Naive B cell (primary cell): ENCODE measurements around the gene KIF21B. TPM values are rescaled to one million over a fixed set of nuclear protein-coding genes. Genes with fewer than 3 reads are reported as not detected.

ENCODE experiments used
- ATAC-seq, 2 donors: fragments of 150-1000 bp; cut with Tn5 transposase; 2 replicates each; pipeline ENCODE4 v1.10.0; 2021; ENCODE audit warnings: low read depth in 2 of 2, mild to moderate bottlenecking in 2 of 2, moderate library complexity in 2 of 2
- DNase-seq: peaks from one replicate; pipeline ENCODE4 v3.0.0; 2022
- H3K27ac Mint-ChIP-seq, 6 donors: one replicate each; pipeline ENCODE4 v1.8.0; 2020 to 2022; ENCODE audit warnings: mild to moderate bottlenecking in 6 of 6, mixed read lengths in 6 of 6, moderate library complexity in 5 of 6, inconsistent platforms in 2 of 6
- H3K27me3 Mint-ChIP-seq, 3 donors: one replicate each; pipeline ENCODE4 v1.8.0; 2021 to 2022; ENCODE audit warnings: mixed read lengths in 3 of 3, mild to moderate bottlenecking in 1 of 3
- H3K36me3 Mint-ChIP-seq, 2 donors: one replicate each; pipeline ENCODE4 v1.8.0; 2020 to 2022; ENCODE audit warnings: mixed read lengths in 2 of 2, inconsistent platforms in 1 of 2, mild to moderate bottlenecking in 1 of 2
- H3K4me1 Mint-ChIP-seq, 3 donors: one replicate each; pipeline ENCODE4 v1.8.0; 2020 to 2022; ENCODE audit warnings: mixed read lengths in 3 of 3, inconsistent platforms in 1 of 3, mild to moderate bottlenecking in 1 of 3, moderate library complexity in 1 of 3
- H3K4me3 Mint-ChIP-seq, 8 donors: one replicate each; pipeline ENCODE4 v1.8.0; 2020 to 2022; ENCODE audit warnings: mild to moderate bottlenecking in 8 of 8, mixed read lengths in 8 of 8, moderate library complexity in 8 of 8, inconsistent platforms in 2 of 8
- H3K9me3 Mint-ChIP-seq, 7 donors: one replicate each; pipeline ENCODE4 v1.8.0; 2020 to 2022; ENCODE audit warnings: mixed read lengths in 7 of 7, mild to moderate bottlenecking in 5 of 7, inconsistent platforms in 2 of 7, moderate library complexity in 1 of 7
- polyA plus RNA-seq, 6 donors: library from polyadenylated mRNA; unstranded; fragments of 300-500 nt; fragmentation: Illumina TruSeq; gene quantifications; one replicate each; pipeline ENCODE4 v1.2.3, GENCODE V29; 2021; ENCODE audit warnings: low read depth in 6 of 6

The KIF21B gene
- polyA plus RNA-seq, 6 donors from 2014 or later = 1.6 to 6.7 (median 2.5) TPM

DNA sequence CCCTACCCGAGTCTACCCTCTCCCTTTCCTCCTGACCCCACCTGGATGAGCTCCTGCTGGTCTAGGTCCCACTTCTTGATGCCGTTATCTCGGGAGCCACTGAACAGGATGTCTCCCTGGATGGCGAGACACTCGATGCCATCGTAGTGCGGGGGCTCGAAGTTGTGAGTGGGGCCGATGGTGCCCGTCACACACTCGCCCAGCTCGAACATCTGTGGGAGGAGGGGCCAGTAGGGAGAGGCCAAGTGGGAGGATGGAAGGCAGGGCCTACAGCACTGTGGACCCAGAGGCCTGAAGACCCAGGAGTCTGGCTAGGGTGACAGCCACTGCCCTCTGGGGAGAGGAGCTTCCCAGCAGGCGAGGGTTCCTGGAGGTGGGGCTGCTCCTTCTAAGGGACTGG lies 48.1 kb downstream of the KIF21B start:
- ATAC-seq = no peak
- H3K36me3 Mint-ChIP-seq = peaks cover 4 to 30% of the 10 kb centered on the region in 2 donors
- H3K27ac Mint-ChIP-seq = no peak overlapping the region
- H3K4me1 Mint-ChIP-seq = peaks cover 0 to 10% (median 0%) of the 10 kb centered on the region in 3 donors
- H3K27me3 Mint-ChIP-seq = no peaks in the 10 kb centered on the region
- no peak overlapping the region for H3K4me3 Mint-ChIP-seq
- H3K9me3 Mint-ChIP-seq = no peaks in the 10 kb centered on the region
- DNase-seq = no peak

DNA sequence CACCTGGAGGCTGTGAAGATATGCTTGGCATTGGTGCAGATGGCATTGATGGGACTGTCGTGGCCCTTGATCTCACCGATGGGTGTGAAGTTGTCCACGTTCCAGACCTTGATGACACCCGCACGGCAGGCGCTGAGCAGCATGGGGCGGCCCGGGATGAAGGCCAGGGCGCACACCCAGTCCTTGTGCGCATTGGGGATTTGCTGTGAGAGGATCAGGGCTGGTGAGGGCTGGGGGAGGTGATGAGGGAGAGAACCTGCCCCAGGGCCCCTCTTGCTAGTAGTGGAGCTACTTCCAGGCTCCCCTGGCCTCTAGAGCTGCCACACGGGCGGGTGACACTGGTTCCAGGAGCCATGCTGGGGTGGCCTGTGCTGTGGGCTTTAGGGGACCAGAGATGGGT lies 48.8 kb downstream of the KIF21B start:
- Mint-ChIP-seq H3K4me1 (peaks cover 0 to 10% (median 0%) of the 10 kb centered on the region in 3 donors), H3K27ac (peak overlapping the region in 2 of 6 donors; percentile 80 to 81), H3K36me3 (peaks cover 0 to 26% of the 10 kb centered on the region in 2 donors), H3K4me3 (no peak overlapping the region), H3K9me3 (no peaks in the 10 kb centered on the region), H3K27me3 (no peaks in the 10 kb centered on the region)
- DNase-seq = no peak
- no peak for ATAC-seq

DNA sequence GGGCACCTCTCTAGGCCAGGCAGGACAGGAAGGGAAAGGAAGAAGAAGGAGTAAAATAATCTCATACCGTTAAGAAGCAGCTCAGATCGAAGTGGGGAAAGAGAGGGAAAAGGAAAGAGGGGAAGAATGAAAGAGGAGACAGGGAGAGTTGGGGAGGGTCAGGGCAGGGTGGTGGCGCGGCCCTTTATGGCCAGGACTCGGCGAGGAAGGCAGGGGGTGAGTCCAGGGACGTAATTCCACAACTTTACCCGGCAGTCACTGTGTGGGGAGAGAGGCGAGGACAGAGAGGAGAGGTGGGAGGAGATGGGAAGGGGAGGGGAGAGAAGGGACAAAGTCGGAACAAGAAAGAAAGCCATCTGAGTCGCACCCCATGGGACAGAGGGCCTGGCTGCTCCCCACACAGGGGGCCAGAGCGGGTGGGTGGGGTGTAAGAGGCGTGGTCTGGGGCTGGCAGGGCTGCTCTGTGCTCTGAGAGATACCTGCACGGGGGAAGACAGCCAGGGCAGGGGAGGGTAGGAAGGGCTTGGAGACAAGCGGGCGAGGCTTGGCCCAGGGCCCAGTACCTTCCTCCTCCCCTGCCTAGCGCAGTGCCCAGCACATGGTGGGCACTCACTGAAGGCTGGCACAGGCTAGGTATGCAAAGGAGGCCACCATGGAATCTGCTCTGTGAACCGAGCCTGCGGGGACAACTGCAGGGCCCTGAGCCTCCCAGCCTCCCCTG lies 49.4 kb downstream of the KIF21B start:
- H3K4me3 Mint-ChIP-seq = peak overlapping the region in 1 of 8 donors; percentile 16
- no peak for ATAC-seq
- peaks cover 2 to 10% (median 3%) of the 10 kb centered on the region in 3 donors for H3K4me1 Mint-ChIP-seq
- H3K9me3 Mint-ChIP-seq = no peaks in the 10 kb centered on the region
- peaks cover 5 to 26% of the 10 kb centered on the region in 2 donors for H3K36me3 Mint-ChIP-seq
- H3K27me3 Mint-ChIP-seq = no peaks in the 10 kb centered on the region
- DNase-seq = no peak
- H3K27ac Mint-ChIP-seq = peak overlapping the region in 2 of 6 donors; percentile 26 to 33

DNA sequence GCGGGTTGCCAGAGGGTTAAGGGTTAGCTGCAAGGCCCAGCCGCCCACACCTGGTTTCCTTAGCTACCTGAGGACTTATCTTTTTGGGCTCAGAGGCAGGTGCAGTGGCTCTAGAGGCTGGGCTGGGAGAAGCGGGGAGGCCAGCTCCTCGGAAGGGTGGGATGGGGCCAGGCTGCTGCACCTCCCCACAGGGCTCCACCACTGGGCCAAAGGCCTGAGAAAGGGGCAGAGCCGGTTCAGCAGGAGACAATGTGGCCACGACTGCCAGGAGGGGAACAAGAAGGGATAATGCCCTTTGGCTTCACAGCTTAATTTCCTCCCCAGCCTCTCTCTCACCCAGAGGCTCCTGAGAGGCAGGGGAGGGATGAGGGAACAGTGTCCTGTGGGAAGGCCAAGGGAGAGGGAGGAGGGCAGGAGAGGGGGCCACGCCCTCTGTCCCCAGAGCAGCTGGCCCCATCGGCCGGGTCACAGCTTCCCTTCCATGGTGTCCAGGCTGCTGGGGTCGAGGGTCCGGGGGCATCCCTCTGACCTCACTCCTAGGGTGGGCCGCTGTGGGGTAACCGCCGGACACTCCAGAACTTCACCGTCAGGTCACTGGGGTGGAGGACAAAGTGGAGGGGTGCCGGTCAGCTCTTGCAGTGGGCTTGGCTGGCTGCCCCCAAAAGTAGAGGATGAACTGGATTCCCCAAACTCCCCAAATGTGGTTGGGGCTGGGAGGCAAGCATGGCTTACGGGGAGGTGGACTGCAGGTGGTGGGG lies 50.4 kb downstream of the KIF21B start:
- DNase-seq (no peak), ATAC-seq (no peak)
- no peaks in the 10 kb centered on the region for H3K9me3 Mint-ChIP-seq
- H3K4me3 Mint-ChIP-seq = no peak overlapping the region
- H3K36me3 Mint-ChIP-seq = peaks cover 5 to 21% of the 10 kb centered on the region in 2 donors
- peaks cover 2 to 10% (median 3%) of the 10 kb centered on the region in 3 donors for H3K4me1 Mint-ChIP-seq
- H3K27ac Mint-ChIP-seq = peak overlapping the region in 2 of 6 donors; percentile 33 to 51
- H3K27me3 Mint-ChIP-seq = no peaks in the 10 kb centered on the region

DNA sequence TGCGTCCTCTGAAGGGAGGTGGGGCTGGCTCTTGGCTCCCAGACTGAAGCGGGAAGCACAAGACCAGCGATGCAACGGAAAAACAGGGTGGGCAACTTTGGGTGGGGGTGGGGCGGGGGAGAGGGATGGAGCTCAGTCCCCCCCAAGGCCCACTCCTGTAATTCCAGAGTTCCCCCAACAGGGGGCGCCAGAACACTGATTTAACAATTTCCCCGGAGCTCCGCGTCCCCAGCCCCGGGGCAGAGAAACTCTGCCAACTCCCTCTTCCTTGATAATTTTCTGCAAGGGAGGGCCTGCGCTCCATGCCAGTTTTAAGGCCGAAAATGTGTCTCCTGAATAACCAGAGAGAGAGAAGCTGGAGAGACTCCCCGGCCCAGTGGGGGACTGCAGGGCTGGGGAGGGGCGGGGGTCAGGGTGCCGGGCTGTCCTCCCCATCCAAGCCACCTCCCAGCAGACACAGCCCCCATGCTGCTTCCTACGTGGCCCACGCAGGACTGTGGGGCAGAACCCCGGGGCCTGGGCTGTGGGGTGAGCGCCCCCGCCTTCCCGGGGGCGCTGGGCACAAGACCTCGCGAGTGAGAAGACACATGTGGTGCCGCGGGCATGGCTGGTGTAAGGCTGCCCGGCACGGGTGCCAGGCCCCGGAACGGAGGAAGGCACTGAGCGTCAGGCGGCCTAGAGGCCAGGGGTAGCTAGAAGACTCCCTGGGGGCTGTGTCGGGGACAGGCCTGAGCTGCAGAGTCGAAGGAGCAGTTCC lies 51.4 kb downstream of the KIF21B start:
- Mint-ChIP-seq H3K27me3 (no peaks in the 10 kb centered on the region), H3K4me1 (peaks cover 2 to 10% (median 3%) of the 10 kb centered on the region in 3 donors), H3K27ac (peak overlapping the region in 3 of 6 donors; percentile 76 to 95 (median 80)), H3K36me3 (peaks cover 5 to 19% of the 10 kb centered on the region in 2 donors), H3K4me3 (no peak overlapping the region), H3K9me3 (no peaks in the 10 kb centered on the region)
- DNase-seq (peak; percentile 53), ATAC-seq (peak; percentile 34 to 62)

DNA sequence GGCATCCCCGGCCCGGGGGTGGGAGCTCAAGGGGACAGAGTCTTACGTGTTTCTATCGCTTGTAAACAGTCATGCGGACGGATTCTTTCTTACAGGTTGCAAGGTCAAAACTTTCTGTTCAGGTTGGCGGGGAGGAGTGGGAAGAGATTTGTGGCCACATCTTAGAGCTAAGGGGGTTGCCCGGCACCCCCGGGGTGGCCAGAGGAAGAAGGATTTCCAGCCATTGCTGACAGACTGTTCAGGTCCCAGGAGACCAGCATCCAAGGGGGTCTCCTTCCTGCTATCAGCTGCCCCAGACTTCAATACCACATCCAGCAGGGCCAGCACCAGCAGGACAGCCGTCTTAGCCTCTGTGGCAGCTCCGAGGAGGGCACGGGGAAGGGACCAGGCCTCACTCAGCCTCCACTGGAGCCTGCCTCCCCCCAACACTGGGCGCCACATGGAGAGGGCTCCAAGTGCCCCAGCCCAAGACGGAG lies 52.0 kb downstream of the KIF21B start:
- no peak overlapping the region for H3K27ac Mint-ChIP-seq
- H3K9me3 Mint-ChIP-seq = no peaks in the 10 kb centered on the region
- peaks cover 5 to 19% of the 10 kb centered on the region in 2 donors for H3K36me3 Mint-ChIP-seq
- H3K4me3 Mint-ChIP-seq = no peak overlapping the region
- DNase-seq (no peak), ATAC-seq (no peak)
- H3K27me3 Mint-ChIP-seq = no peaks in the 10 kb centered on the region
- peaks cover 2 to 10% (median 3%) of the 10 kb centered on the region in 3 donors for H3K4me1 Mint-ChIP-seq

DNA sequence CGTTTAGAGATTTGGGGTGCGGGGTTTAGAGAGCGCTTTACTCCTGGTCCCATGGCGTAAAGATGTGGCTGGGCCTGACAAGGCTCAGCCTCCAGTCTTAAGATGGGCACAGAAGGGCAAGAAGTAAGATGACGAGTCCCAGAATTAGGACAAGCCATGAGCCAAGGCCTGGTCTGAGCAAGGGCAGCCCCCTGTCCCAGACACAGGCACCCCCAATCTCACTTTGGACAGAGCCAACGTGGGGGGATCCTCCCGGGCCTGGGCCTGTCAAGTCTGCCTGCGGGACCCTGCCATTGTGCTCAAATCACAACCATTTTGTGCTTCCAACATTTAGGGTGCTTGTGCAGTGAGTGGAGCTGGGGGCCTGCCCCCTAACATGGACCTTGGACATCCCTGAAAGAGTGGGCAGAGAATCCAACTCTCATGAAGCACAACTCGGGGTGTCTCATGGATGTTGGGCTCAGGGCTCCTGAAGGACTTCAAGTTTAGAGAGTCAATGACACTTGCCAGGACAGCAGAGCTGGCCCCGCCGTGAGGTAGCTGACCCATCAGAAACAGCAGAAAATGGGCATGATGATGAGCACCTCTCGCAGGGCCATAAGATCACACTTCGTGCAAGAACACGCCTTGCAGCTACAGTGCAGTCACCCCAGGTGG lies 52.6 kb downstream of the KIF21B start:
- H3K4me1 Mint-ChIP-seq = peaks cover 2 to 10% (median 3%) of the 10 kb centered on the region in 3 donors
- peak overlapping the region in 2 of 6 donors; percentile 14 to 33 for H3K27ac Mint-ChIP-seq
- no peak overlapping the region for H3K4me3 Mint-ChIP-seq
- no peaks in the 10 kb centered on the region for H3K27me3 Mint-ChIP-seq
- DNase-seq (no peak), ATAC-seq (no peak)
- H3K9me3 Mint-ChIP-seq = no peaks in the 10 kb centered on the region
- peaks cover 5 to 19% of the 10 kb centered on the region in 2 donors for H3K36me3 Mint-ChIP-seq

DNA sequence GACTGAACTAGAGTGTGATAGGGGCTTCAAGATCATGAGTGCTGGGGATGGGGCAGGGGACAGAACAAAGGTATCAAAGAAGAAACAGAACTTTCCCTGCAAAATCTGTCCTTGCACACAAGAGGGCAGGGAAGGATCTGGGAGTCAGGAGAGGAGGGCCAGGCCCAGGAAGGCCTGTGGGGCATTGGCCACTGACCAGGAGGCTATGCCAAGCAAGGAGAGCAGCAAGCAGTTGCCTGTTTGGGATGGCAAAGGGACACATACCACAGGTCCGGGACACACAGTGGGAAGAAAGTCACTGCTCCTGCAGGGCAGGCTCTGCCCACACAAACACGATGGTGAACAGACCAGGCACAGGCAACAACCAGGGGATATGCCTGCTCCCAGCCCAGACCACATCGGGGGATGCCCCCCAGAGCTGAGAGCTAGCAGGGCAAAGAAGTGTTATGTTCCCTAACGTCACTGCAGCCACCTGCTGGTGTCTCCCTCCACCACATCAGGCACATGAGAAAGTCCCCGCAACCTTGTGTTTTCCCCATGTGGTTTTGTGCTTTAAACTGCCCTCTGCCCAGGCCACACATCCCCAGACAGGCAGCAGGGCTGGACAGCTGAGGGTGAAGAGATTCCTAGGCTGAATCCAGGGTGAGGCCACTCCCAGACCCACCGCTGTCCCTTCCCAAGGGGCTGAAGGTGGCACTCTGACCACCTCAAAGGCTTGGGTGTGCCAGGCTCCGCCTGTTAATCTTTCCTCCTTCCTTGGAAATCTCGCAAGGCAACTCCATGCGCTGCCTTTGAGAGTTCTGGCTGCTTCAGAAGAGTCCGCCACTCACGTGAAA lies 53.6 kb downstream of the KIF21B start:
- Mint-ChIP-seq H3K4me3 (no peak overlapping the region), H3K9me3 (no peaks in the 10 kb centered on the region), H3K27ac (peak overlapping the region in 4 of 6 donors; percentile 43 to 73 (median 57)), H3K36me3 (peaks cover 5 to 13% of the 10 kb centered on the region in 2 donors), H3K4me1 (peaks cover 3 to 10% (median 6%) of the 10 kb centered on the region in 3 donors), H3K27me3 (no peaks in the 10 kb centered on the region)
- DNase-seq = no peak
- peak in 1 of 2 donors; percentile 46 for ATAC-seq

DNA sequence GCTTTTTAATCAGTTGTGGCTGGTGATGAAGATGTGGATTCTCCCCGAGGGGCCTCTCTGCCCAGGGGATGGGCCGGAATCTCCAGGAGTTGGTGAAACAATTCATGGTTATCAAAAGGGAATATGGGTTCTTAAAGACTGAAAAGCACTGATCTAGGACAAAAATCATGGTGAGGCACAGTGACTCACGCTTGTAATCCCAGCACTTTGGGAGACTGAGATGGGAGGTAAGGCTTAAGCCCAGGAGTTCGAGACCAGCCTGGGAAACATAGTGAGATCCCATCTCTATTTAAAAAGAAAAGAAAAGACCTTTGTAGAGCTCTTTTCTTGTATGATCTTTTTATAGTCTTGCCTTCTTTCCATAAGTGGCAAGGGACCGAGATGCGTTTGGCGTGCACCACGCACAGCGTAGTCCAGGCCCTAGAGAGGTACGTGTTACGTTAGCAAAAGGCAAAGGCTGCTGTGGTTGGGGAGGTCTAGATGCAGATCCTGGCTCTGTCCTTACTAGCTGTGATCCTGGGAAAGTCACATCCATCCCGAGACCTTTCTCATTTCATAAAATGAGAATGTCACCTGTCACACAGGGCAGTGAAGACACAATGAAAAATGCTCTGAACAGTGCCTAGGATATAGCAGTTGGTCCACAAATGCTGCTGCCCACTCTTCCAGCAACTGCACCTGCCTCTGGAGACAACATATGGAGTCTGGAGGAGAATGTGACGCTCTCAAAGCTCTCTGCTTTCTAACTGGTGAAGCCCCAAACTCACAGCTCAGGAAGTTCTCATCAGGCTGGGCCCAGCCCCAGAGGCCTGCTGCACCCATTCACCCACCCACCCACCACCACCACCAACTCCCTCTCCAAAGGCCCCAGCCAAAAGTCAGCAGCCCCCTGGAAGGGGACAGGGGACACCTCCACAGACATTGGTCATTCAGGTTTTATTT lies 54.8 kb downstream of the KIF21B start:
- peak overlapping the region in 1 of 8 donors; percentile 72 for H3K4me3 Mint-ChIP-seq
- no peaks in the 10 kb centered on the region for H3K9me3 Mint-ChIP-seq
- ATAC-seq (no peak), DNase-seq (no peak)
- peaks cover 5 to 6% of the 10 kb centered on the region in 2 donors for H3K36me3 Mint-ChIP-seq
- H3K27ac Mint-ChIP-seq = peak overlapping the region in 3 of 6 donors; percentile 15 to 50 (median 39)
- H3K27me3 Mint-ChIP-seq = no peaks in the 10 kb centered on the region
- H3K4me1 Mint-ChIP-seq = peaks cover 3 to 10% (median 6%) of the 10 kb centered on the region in 3 donors

DNA sequence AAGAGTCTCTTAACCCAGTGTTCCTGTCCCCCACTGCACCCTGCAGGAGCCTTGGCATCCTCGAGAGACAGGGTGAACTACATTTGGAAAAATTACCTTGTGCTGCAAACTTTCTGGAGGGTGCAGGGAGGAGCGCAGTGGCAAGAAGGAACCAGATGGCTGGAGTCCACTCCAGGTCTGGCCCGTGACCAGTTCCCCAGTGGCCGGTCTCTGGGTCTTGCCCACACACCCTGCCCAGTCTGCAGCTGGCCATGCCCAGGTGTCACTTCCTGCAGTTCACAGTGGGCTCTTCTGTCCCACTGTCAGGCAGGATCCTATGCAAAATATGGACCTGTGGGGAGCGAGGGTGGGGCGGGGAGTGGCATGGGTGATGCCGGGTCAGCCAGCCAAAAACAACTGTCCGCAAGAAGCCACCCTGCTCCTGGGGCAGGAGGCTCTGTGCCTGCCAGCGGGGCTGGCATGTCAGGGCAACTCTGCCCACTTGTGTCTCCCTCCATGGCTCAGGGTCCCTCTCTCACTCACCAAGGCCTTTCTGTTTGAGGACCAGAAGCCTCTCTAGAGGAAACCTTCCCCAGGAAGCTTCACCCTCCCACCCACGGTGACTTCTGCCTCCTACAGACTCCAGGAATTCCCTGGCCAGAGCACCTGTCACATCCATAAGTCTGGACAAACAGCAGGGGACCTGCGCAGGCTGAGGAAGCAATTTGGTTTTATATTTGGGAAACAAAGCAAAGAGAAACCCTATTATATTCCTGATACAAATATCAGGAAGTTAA lies 55.6 kb downstream of the KIF21B start:
- Mint-ChIP-seq H3K27ac (peak overlapping the region in 1 of 6 donors; percentile 76), H3K36me3 (peaks cover 0 to 5% of the 10 kb centered on the region in 2 donors)
- ATAC-seq = no peak

DNA sequence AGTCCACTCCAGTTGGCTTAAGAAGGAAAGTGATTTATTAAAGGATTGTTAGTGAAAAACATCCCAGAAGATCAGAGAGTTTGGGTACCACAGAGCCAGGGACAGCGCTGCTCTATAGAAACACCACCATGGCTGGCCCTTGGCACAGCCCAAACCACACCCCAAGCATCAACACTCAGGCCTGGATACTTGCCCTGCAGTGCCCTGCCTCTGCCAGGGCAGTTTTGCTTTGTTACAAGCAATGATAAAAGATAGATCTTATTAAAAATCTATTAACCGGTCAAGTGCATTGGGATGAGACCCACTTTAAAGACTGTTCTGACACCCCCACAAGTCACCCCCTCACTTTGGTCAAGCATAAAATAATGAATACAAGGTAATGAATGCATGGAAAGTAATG lies 56.6 kb downstream of the KIF21B start:
- peaks cover 0 to 5% of the 10 kb centered on the region in 2 donors for H3K36me3 Mint-ChIP-seq
- H3K4me3 Mint-ChIP-seq = no peak overlapping the region
- peaks cover 4 to 11% (median 7%) of the 10 kb centered on the region in 3 donors for H3K4me1 Mint-ChIP-seq
- DNase-seq (no peak), ATAC-seq (no peak)
- H3K27ac Mint-ChIP-seq = peak overlapping the region in 3 of 6 donors; percentile 34 to 76 (median 37)
- H3K9me3 Mint-ChIP-seq = no peaks in the 10 kb centered on the region
- no peaks in the 10 kb centered on the region for H3K27me3 Mint-ChIP-seq

More for the DNA sequence above, 55.6 kb downstream of the KIF21B start:
- H3K4me3 Mint-ChIP-seq = peak overlapping the region in 1 of 8 donors; percentile 72
- H3K9me3 Mint-ChIP-seq = no peaks in the 10 kb centered on the region
- no peak for DNase-seq
- H3K4me1 Mint-ChIP-seq = peaks cover 3 to 10% (median 7%) of the 10 kb centered on the region in 3 donors
- no peaks in the 10 kb centered on the region for H3K27me3 Mint-ChIP-seq
